ENCODE results near the gene C18orf32.

DNA sequence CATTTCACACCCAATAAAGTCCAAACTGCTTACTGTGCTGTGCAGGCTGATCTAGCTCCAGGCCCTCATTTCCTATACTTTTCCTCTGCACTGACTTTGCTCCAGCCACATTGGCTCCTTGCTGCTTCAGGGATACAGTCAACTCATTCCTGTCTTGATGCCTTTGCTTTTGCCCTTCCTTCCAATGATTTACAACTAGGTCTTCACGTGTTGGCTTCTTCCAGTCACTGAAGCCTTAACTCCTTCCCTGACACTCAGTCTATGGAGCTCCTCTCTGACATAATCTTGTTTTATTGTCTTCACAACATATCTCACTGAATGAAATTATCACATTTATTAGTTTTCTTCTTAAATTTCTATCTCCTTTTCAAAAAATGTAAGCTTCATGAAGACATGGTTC, 16.9 kb upstream of the C18orf32 start:
- TF ChIP-seq, protein P1, sequence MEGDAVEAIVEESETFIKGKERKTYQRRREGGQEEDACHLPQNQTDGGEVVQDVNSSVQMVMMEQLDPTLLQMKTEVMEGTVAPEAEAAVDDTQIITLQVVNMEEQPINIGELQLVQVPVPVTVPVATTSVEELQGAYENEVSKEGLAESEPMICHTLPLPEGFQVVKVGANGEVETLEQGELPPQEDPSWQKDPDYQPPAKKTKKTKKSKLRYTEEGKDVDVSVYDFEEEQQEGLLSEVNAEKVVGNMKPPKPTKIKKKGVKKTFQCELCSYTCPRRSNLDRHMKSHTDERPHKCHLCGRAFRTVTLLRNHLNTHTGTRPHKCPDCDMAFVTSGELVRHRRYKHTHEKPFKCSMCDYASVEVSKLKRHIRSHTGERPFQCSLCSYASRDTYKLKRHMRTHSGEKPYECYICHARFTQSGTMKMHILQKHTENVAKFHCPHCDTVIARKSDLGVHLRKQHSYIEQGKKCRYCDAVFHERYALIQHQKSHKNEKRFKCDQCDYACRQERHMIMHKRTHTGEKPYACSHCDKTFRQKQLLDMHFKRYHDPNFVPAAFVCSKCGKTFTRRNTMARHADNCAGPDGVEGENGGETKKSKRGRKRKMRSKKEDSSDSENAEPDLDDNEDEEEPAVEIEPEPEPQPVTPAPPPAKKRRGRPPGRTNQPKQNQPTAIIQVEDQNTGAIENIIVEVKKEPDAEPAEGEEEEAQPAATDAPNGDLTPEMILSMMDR (IDR thresholded peaks at IDR 0.05) = no peak
- TF ChIP-seq POLR2AphosphoS5 (IDR thresholded peaks at IDR 0.05; ENCODE audit: insufficient read depth in 1 of 2, low read depth in 1 of 2) (no peak), POLR2A (IDR thresholded peaks at IDR 0.05) (no peak)
